Mucosa of descending colon (tissue), 3 donors: Measurements from ENCODE around the gene SPDYE4. TPM values are rescaled to one million over a fixed set of nuclear protein-coding genes. Genes with fewer than 3 reads are reported as not detected.

Experiments
- ATAC-seq: fragments of 200-7000 bp; cut with Tn5 transposase; one replicate; pipeline ENCODE4 v1.9.1; 2020; ENCODE audit warnings: mild to moderate bottlenecking, moderate library complexity
- DNase-seq, 3 donors: peaks; one replicate each; pipeline ENCODE4 v3.0.0-alpha.2; 2020
- H3K36me3 ChIP-seq: fragments of 200-600 bp; one replicate; pipeline ENCODE4 v1.8.0; 2021; ENCODE audit warnings: low read depth, mild to moderate bottlenecking
- H3K4me1 ChIP-seq: fragments of 200-600 bp; one replicate; pipeline ENCODE4 v1.8.0; 2021; ENCODE audit warnings: low read depth, mild to moderate bottlenecking
- H3K4me3 ChIP-seq: fragments of 200-600 bp; one replicate; pipeline ENCODE4 v1.8.0; 2021; ENCODE audit warnings: mild to moderate bottlenecking
- H3K9me3 ChIP-seq: fragments of 200-600 bp; one replicate; pipeline ENCODE4 v1.8.0; 2021; ENCODE audit warnings: mild to moderate bottlenecking
- CTCF ChIP-seq: fragments of 200-600 bp; IDR thresholded peaks from one replicate; pipeline ENCODE4 v1.8.0; 2022; ENCODE audit warnings: antibody characterized with exemption, mild to moderate bottlenecking
- intact Hi-C, 2 donors: fragments of 100-400 bp; cut with DNase I in 1 of 2; cut with micrococcal nuclease in 1 of 2; formaldehyde crosslinking; loops; one replicate each; pipeline versions ENCODE4 v1.11.0 to v1.11.1; 2022; cut with DNase I, micrococcal nuclease
- total RNA-seq, 3 donors: library from RNA; stranded (reverse); fragmentation: NEBNext Ultra II Directional in 2 of 3; extraction: Animal tissue kit (Norgen Biotek cat#: 25700) in 2 of 3; gene quantifications; one replicate each; pipeline versions ENCODE4 v1.2.1 to v1.2.4, GENCODE V29; 2021 to 2023
- donor health status: DM: no; HTN: no; CAD: no; lungs with moderate emphysema.
- donor health status: DM: no; HTN: no; CAD: no.
- donor health status: DM: no; HTN: yes; CAD: no.

The SPDYE4 gene
- total RNA-seq, 3 donors from 2014 or later, result not detected

- TF ChIP-seq CTCF, result no peak
- Histone ChIP-seq H3K9me3 (no peaks in the 10 kb centered on the region), H3K36me3 (no peaks in the 10 kb centered on the region), H3K4me1 (no peaks in the 10 kb centered on the region), H3K4me3 (no peak overlapping the region)
- intact Hi-C loops, result no loop called here
- ATAC-seq, result no peak
- DNase-seq, result no peak
These were observed 3.5 kb downstream of the SPDYE4 start for GRCh38 chr17:8754890-8755289.

DNA sequence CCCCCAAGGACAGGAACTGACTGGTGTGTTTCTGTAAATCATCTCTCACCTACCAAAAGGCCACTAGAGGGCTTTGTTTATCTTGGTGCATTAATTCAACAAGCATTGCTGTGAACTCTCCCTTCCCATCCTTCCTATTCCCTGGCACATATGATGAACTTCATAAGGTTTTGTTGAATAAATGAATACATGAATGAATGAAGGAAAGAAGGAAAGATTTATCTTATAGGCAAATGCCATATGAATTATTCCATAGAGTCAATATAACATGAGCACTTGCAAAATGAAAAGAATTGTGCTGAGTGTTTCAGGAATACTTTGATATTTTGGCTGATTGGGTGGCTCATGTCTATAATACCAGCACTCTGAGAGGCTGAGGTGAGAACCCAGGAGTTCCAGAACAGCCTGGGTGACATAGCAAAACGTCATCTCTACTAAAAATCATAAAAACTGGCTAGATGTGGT is 4.3 kb downstream of the SPDYE4 start:
- DNase-seq, result peak in 1 of 3 donors; percentile 19
- ATAC-seq, result peak; percentile 34
- Histone ChIP-seq H3K4me3 (no peak overlapping the region), H3K9me3 (no peaks in the 10 kb centered on the region), H3K36me3 (no peaks in the 10 kb centered on the region), H3K4me1 (no peaks in the 10 kb centered on the region)
- intact Hi-C loops, result no loop called here
- TF ChIP-seq CTCF, result no peak

DNA sequence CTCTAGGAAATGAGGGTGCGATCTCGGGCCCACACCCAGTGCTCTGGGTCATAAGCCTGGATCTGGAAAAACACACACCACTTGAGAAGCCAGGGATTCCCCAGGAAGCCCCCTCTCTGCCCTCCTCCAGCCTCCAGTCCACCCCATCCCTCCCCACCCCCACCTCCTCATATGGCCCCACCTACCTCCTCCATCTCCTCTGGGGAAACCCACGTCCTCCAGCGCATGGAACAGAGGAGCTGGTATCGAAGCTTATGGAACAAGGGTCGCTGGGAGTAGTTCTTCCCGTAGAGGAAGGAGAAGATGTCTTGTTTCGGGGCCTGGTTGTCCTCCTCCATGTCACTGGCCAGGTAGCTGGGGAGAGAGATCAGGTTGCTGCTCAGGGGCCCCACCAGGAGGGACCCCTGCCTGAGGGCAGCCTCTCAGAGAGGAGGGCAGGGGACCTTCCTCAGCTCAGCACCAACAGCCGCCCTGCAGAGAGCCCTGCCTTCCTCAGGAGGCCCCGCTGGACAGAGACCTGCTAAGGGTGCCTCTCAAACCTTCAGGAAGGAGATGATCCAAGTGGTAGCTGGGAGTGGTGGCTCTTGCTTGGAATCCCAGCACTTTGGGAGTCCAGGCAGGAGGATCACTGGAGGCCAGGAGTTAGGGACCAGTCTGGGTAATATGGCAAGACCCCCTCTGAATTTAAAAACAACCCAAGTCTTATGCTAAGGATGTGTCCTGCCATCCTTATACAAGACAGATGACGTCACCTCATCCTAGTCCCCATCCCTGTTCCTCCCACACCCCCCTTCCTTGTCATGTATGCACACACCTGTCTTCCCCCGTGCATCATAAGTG is 5.0 kb downstream of the SPDYE4 start:
- DNase-seq, result no peak
- Histone ChIP-seq H3K9me3 (no peaks in the 10 kb centered on the region), H3K36me3 (no peaks in the 10 kb centered on the region), H3K4me3 (no peak overlapping the region), H3K4me1 (no peaks in the 10 kb centered on the region)
- TF ChIP-seq CTCF, result no peak
- ATAC-seq, result no peak
- intact Hi-C loops, result no loop called here

DNA sequence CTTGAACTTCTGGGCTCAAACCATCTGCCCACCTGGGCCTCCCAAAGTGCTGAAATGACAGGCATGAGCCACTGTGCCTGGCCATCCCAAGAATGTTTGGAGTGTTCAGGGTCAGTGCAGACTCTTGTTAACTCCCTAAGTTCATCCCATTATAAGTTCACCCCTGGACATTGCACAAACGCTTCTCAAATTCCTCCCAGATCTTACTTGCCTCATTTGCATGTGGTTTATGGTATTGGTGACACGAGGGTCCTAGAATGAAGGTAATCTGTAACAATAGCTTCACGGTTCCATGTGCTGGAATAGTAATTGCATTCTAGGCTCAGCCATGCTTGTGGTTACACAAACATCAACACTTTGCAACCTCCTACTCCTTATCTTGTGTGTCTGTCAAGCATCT is 8.7 kb downstream of the SPDYE4 start:
- Histone ChIP-seq H3K36me3 (no peaks in the 10 kb centered on the region), H3K4me1 (peaks cover 3% of the 10 kb centered on the region), H3K4me3 (no peak overlapping the region), H3K9me3 (no peaks in the 10 kb centered on the region)
- no peak for ATAC-seq
- intact Hi-C loops, result loop anchor here in 1 of 2 donors (5.0 to 10.0 kb wide), 2 partner anchors 177 to 335 kb away; no protein-coding TSS in a partner anchor
- DNase-seq, result no peak
- TF ChIP-seq CTCF, result no peak

GRCh38 chr17:8747742-8748141 is 10.6 kb downstream of the SPDYE4 start:
- no peak overlapping the region for H3K4me3 ChIP-seq
- ATAC-seq (no peak), DNase-seq (no peak)
- intact Hi-C loops, result loop anchor here in 1 of 2 donors (5.0 to 10.0 kb wide), 2 partner anchors 175 to 333 kb away; no protein-coding TSS in a partner anchor
- no peak for TF ChIP-seq CTCF
- no peaks in the 10 kb centered on the region for H3K36me3 ChIP-seq
- peaks cover 3% of the 10 kb centered on the region for H3K4me1 ChIP-seq
- H3K9me3 ChIP-seq, result no peaks in the 10 kb centered on the region
